GM19043 (cell line): ENCODE data around the gene TAGLN3.
A peak's percentile ranks its signal among the peaks of the same experiment; 100 is the strongest.

Experiments
- ATAC-seq: cut with Tn5 transposase; IDR thresholded peaks from one replicate; pipeline ENCODE4 v1.9.1; 2021; ENCODE audit warnings: low read depth; ENCODE audit not compliant: unreplicated experiment

TAGLN3 gene

GRCh38 chr3:111998636-111999483 is at the start of gene TAGLN3:
TAGLN3 (plus strand) TSS chr3:111998922; CDS start chr3:111999423, 501 bp downstream.
- ATAC-seq, result no peak

- no peak for ATAC-seq
Measured at GRCh38 chr3:111949712-111950111, 49.0 kb upstream of the TAGLN3 start.

- ATAC-seq, result no peak
Measured at GRCh38 chr3:111951032-111951431, 47.7 kb upstream of the TAGLN3 start.

GRCh38 chr3:111952086-111952485 is 46.6 kb upstream of the TAGLN3 start:
- ATAC-seq, result no peak

GRCh38 chr3:111952866-111953450 is 45.8 kb upstream of the TAGLN3 start:
- ATAC-seq, result no peak

GRCh38 chr3:111954228-111954990 is 44.3 kb upstream of the TAGLN3 start:
- no peak for ATAC-seq

- ATAC-seq, result no peak
Measured at GRCh38 chr3:111955876-111956275, 42.8 kb upstream of the TAGLN3 start.

GRCh38 chr3:111956449-111956848 is 42.3 kb upstream of the TAGLN3 start:
- no peak for ATAC-seq

GRCh38 chr3:111956995-111957734 is 41.6 kb upstream of the TAGLN3 start:
- no peak for ATAC-seq

- ATAC-seq, result no peak
Measured at GRCh38 chr3:111961461-111962164, 37.1 kb upstream of the TAGLN3 start.

GRCh38 chr3:111963424-111963823 is 35.3 kb upstream of the TAGLN3 start:
- no peak for ATAC-seq

- ATAC-seq, result no peak
Measured at GRCh38 chr3:111965484-111965883, 33.2 kb upstream of the TAGLN3 start.

GRCh38 chr3:111967068-111967467 is 31.7 kb upstream of the TAGLN3 start:
- ATAC-seq, result no peak

- ATAC-seq, result peak; percentile 90
Measured at GRCh38 chr3:111967651-111968274, 31.0 kb upstream of the TAGLN3 start.

- ATAC-seq, result no peak
Measured at GRCh38 chr3:111968319-111969054, 30.2 kb upstream of the TAGLN3 start.

GRCh38 chr3:111970376-111970775 is 28.3 kb upstream of the TAGLN3 start:
- no peak for ATAC-seq

- no peak for ATAC-seq
Measured at GRCh38 chr3:111971533-111972130, 27.1 kb upstream of the TAGLN3 start.

GRCh38 chr3:111972891-111973290 is 25.8 kb upstream of the TAGLN3 start:
- no peak for ATAC-seq

GRCh38 chr3:111975131-111975530 is 23.6 kb upstream of the TAGLN3 start:
- ATAC-seq, result no peak
